ENCODE results near the gene IKBIP.
"Not testable (repeated sequence)": the region's sequence is repeated elsewhere in the genome, so short reads cannot be mapped to it uniquely, and the experiment has no call there.

Gene IKBIP

GRCh38 chr12:98656289-98657101, 11.9 kb upstream of the IKBIP start:
- Histone ChIP-seq H3K4me3 (ENCODE audit: low read length) (no peak overlapping the region), H3K9ac (ENCODE audit: low read depth, low read length) (no peak overlapping the region), H3K9me3 (ENCODE audit: insufficient read depth, low read depth, low read length) (no peaks in the 10 kb centered on the region), H3K36me3 (ENCODE audit: insufficient read depth, low read depth, low read length) (peaks cover 34% of the 10 kb centered on the region), H3K27me3 (ENCODE audit: insufficient read depth, low read length) (no peaks in the 10 kb centered on the region), H3K27ac (ENCODE audit: low read length) (no peak overlapping the region), H3K4me1 (ENCODE audit: insufficient read depth, low read length) (no peaks in the 10 kb centered on the region)

- H3K4me1 ChIP-seq (ENCODE audit: insufficient read depth, low read length): no peaks in the 10 kb centered on the region
- no peaks in the 10 kb centered on the region for H3K9me3 ChIP-seq (ENCODE audit: insufficient read depth, low read depth, low read length)
- no peaks in the 10 kb centered on the region for H3K27me3 ChIP-seq (ENCODE audit: insufficient read depth, low read length)
- no peak overlapping the region for H3K9ac ChIP-seq (ENCODE audit: low read depth, low read length)
- no peak overlapping the region for H3K27ac ChIP-seq (ENCODE audit: low read length)
- H3K4me3 ChIP-seq (ENCODE audit: low read length): no peak overlapping the region
- peaks cover 44% of the 10 kb centered on the region for H3K36me3 ChIP-seq (ENCODE audit: insufficient read depth, low read depth, low read length)
These were observed 9.4 kb upstream of the IKBIP start for GRCh38 chr12:98653866-98654493.

GRCh38 chr12:98651328-98651727, 6.7 kb upstream of the IKBIP start:
- H3K4me1 ChIP-seq (ENCODE audit: insufficient read depth, low read length): peaks cover 3% of the 10 kb centered on the region
- no peak overlapping the region for H3K27ac ChIP-seq (ENCODE audit: low read length)
- H3K27me3 ChIP-seq (ENCODE audit: insufficient read depth, low read length): peaks cover under 1% of the 10 kb centered on the region; the same call in 1 of the 2 replicates
- H3K9me3 ChIP-seq (ENCODE audit: insufficient read depth, low read depth, low read length): no peaks in the 10 kb centered on the region
- no peak overlapping the region for H3K4me3 ChIP-seq (ENCODE audit: low read length)
- H3K36me3 ChIP-seq (ENCODE audit: insufficient read depth, low read depth, low read length): peaks cover 33% of the 10 kb centered on the region
- H3K9ac ChIP-seq (ENCODE audit: low read depth, low read length): no peak overlapping the region

DNA sequence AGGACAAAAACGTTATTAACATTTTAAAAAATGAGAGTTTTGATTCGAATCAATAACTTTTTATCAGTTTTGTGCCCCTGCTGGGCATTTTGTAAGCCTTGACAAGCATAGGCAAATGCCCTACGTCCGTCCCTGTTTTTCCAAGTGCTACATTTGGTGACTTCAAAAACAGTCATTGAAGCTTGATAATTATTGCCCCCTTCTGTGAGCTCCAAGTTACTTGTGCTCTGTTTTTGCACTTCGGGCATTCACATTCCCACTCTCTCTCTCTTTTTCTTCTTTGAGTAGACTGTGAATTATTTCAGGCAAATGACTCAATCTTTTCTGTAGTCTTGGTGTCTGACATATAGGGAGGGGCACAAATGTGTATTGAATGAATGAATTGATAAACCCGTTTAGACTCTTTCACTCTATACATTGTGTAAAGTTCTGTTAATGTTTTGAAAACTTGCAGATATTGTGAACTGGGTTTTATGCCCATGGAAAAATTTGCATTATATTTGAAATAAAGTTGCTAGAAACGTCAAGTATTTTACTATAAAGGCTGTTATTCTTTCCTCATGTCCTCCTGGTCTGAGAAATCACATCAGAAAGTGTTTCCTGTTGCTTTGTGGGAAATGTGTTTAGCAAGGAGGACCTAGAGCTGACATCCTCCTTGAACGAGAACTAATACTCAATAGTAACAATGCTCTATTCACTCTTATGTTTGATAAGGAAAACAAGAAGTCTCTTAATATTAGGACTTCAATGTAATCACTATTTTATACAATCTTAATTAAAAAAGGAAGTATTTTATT, 1.9 kb upstream of the IKBIP start:
- peaks cover 3% of the 10 kb centered on the region for H3K4me1 ChIP-seq (ENCODE audit: insufficient read depth, low read length)
- H3K27ac ChIP-seq (ENCODE audit: low read length): no peak overlapping the region
- H3K27me3 ChIP-seq (ENCODE audit: insufficient read depth, low read length): peaks cover 9% of the 10 kb centered on the region; the same call in 1 of the 2 replicates
- peak overlapping the region; percentile 80; the same call in 1 of the 2 replicates for H3K9ac ChIP-seq (ENCODE audit: low read depth, low read length)
- peaks cover 33% of the 10 kb centered on the region for H3K36me3 ChIP-seq (ENCODE audit: insufficient read depth, low read depth, low read length)
- no peaks in the 10 kb centered on the region for H3K9me3 ChIP-seq (ENCODE audit: insufficient read depth, low read depth, low read length)
- H3K4me3 ChIP-seq (ENCODE audit: low read length): peak overlapping the region; percentile 99

DNA sequence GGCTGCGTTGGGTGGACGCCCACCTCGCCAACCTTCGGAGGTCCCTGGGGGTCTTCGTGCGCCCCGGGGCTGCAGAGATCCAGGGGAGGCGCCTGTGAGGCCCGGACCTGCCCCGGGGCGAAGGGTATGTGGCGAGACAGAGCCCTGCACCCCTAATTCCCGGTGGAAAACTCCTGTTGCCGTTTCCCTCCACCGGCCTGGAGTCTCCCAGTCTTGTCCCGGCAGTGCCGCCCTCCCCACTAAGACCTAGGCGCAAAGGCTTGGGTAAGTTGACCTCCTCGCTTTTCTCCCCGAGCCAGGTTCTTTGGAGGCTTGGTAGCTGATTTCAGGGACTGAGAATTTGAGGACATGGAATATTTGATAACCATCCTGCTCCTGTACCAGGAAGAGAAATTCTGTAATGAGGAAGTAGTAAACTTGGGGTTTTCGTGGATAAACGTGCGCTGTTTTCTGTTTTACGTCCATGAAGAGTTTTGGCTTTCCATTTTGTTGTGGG, 1.0 kb upstream of the IKBIP start:
- H3K4me1 ChIP-seq (ENCODE audit: insufficient read depth, low read length): peaks cover 3% of the 10 kb centered on the region
- no peaks in the 10 kb centered on the region; the same call in 1 of the 2 replicates for H3K9me3 ChIP-seq (ENCODE audit: insufficient read depth, low read depth, low read length)
- peak overlapping the region; percentile 80; the same call in 1 of the 2 replicates for H3K9ac ChIP-seq (ENCODE audit: low read depth, low read length)
- H3K4me3 ChIP-seq (ENCODE audit: low read length): peak overlapping the region; percentile 99
- H3K36me3 ChIP-seq (ENCODE audit: insufficient read depth, low read depth, low read length): peaks cover 24% of the 10 kb centered on the region
- no peak overlapping the region for H3K27ac ChIP-seq (ENCODE audit: low read length)
- peaks cover 9% of the 10 kb centered on the region; the same call in 1 of the 2 replicates for H3K27me3 ChIP-seq (ENCODE audit: insufficient read depth, low read length)

DNA sequence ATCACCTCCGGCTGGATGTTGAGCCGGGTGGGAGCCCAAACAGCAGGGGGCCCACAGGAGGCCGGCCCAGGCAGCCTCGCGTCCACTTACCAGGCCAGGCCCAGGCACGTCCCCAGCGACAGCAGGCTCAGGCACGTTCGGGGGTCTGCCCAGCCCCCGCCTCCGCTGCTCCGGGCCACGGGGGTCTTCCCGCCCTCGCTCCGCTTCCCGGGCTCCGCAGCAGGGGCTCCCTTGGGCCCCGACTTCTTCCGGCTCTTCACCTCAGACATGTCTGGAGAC, 216 bp downstream of the IKBIP start:
- Histone ChIP-seq H3K27ac (ENCODE audit: low read length) (peak overlapping the region; percentile 55), H3K27me3 (ENCODE audit: insufficient read depth, low read length) (peaks cover 9% of the 10 kb centered on the region; the same call in 1 of the 2 replicates), H3K9me3 (ENCODE audit: insufficient read depth, low read depth, low read length) (no peaks in the 10 kb centered on the region; the same call in 1 of the 2 replicates), H3K9ac (ENCODE audit: low read depth, low read length) (peak overlapping the region; percentile 82; the same call in 1 of the 2 replicates), H3K4me3 (ENCODE audit: low read length) (peak overlapping the region; percentile 99), H3K4me1 (ENCODE audit: insufficient read depth, low read length) (peaks cover 3% of the 10 kb centered on the region), H3K36me3 (ENCODE audit: insufficient read depth, low read depth, low read length) (peaks cover 11% of the 10 kb centered on the region)

GRCh38 chr12:98642801-98643200, 1.8 kb downstream of the IKBIP start:
- H3K27ac ChIP-seq (ENCODE audit: low read length); H3K27me3 ChIP-seq (ENCODE audit: insufficient read depth, low read length); H3K9me3 ChIP-seq (ENCODE audit: insufficient read depth, low read depth, low read length); H3K4me3 ChIP-seq (ENCODE audit: low read length); H3K36me3 ChIP-seq (ENCODE audit: insufficient read depth, low read depth, low read length); H3K4me1 ChIP-seq (ENCODE audit: insufficient read depth, low read length); H3K9ac ChIP-seq (ENCODE audit: low read depth, low read length): not testable (repeated sequence)

- Histone ChIP-seq H3K36me3 (ENCODE audit: insufficient read depth, low read depth, low read length) (no peaks in the 10 kb centered on the region), H3K9ac (ENCODE audit: low read depth, low read length) (no peak overlapping the region), H3K4me3 (ENCODE audit: low read length) (no peak overlapping the region), H3K27ac (ENCODE audit: low read length) (no peak overlapping the region), H3K27me3 (ENCODE audit: insufficient read depth, low read length) (no peaks in the 10 kb centered on the region), H3K4me1 (ENCODE audit: insufficient read depth, low read length) (no peaks in the 10 kb centered on the region; the same call in 1 of the 2 replicates), H3K9me3 (ENCODE audit: insufficient read depth, low read depth, low read length) (no peaks in the 10 kb centered on the region; the same call in 1 of the 2 replicates)
These were observed 5.1 kb downstream of the IKBIP start for GRCh38 chr12:98639491-98639890.

GRCh38 chr12:98638009-98638408, 6.6 kb downstream of the IKBIP start:
- H3K27ac ChIP-seq (ENCODE audit: low read length): no peak overlapping the region

DNA sequence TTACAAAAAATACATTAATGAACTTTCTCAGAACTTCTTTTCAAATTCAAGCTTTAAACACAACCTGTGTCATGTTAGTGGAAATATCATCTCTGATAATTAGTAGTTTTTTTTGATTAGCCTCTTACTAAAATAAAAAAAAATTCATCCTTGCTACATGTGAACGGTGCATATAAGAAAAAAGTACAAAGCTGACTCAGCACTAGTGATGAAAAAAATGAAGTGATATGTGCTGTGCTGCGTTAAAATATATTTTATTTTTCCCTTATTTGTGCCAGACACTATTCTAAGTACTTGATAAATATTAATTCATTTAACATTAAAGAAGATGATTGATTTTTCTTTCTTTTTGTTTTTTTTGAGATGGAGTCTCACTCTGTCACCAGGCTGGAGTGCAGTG, 7.5 kb downstream of the IKBIP start:
- Histone ChIP-seq H3K9me3 (ENCODE audit: insufficient read depth, low read depth, low read length) (no peaks in the 10 kb centered on the region; the same call in 1 of the 2 replicates), H3K4me1 (ENCODE audit: insufficient read depth, low read length) (no peaks in the 10 kb centered on the region; the same call in 1 of the 2 replicates), H3K36me3 (ENCODE audit: insufficient read depth, low read depth, low read length) (peaks cover 5% of the 10 kb centered on the region), H3K4me3 (ENCODE audit: low read length) (no peak overlapping the region), H3K27ac (ENCODE audit: low read length) (no peak overlapping the region), H3K9ac (ENCODE audit: low read depth, low read length) (no peak overlapping the region), H3K27me3 (ENCODE audit: insufficient read depth, low read length) (no peaks in the 10 kb centered on the region)

More at GRCh38 chr12:98638009-98638408, 6.6 kb downstream of the IKBIP start:
- H3K9me3 ChIP-seq (ENCODE audit: insufficient read depth, low read depth, low read length): no peaks in the 10 kb centered on the region; the same call in 1 of the 2 replicates
- no peak overlapping the region for H3K9ac ChIP-seq (ENCODE audit: low read depth, low read length)
- peaks cover 2% of the 10 kb centered on the region for H3K36me3 ChIP-seq (ENCODE audit: insufficient read depth, low read depth, low read length)
- no peak overlapping the region for H3K4me3 ChIP-seq (ENCODE audit: low read length)
- H3K27me3 ChIP-seq (ENCODE audit: insufficient read depth, low read length): no peaks in the 10 kb centered on the region
- H3K4me1 ChIP-seq (ENCODE audit: insufficient read depth, low read length): no peaks in the 10 kb centered on the region; the same call in 1 of the 2 replicates

- Histone ChIP-seq H3K4me3 (ENCODE audit: low read length) (no peak overlapping the region), H3K27me3 (ENCODE audit: insufficient read depth, low read length) (no peaks in the 10 kb centered on the region), H3K27ac (ENCODE audit: low read length) (no peak overlapping the region), H3K36me3 (ENCODE audit: insufficient read depth, low read depth, low read length) (peaks cover 5% of the 10 kb centered on the region), H3K9me3 (ENCODE audit: insufficient read depth, low read depth, low read length) (no peaks in the 10 kb centered on the region), H3K9ac (ENCODE audit: low read depth, low read length) (no peak overlapping the region), H3K4me1 (ENCODE audit: insufficient read depth, low read length) (no peaks in the 10 kb centered on the region; the same call in 1 of the 2 replicates)
These were observed 8.8 kb downstream of the IKBIP start for GRCh38 chr12:98635657-98636323.

Measured in iPS-20b (cell line).